WTC11 (cell line): ENCODE measurements around the gene VPS35L. TPM values are rescaled to one million over a fixed set of nuclear protein-coding genes. Genes with fewer than 3 reads are reported as not detected.

Experiments used
- EMX1 ChIP-seq: fragments of 250-450 bp; sonication (Bioruptor Pico); IDR thresholded peaks from 2 replicates; pipeline ENCODE4 v1.8.0; 2021; ENCODE audit warnings: mild to moderate bottlenecking
- FOXJ3 ChIP-seq: sonication (generic); formaldehyde crosslinking; IDR thresholded peaks from 2 replicates; pipeline ENCODE4 v1.9.0; 2021; ENCODE audit warnings: missing genetic modification reagents, mild to moderate bottlenecking, borderline replicate concordance
- FOXP1 ChIP-seq: sonication (generic); formaldehyde crosslinking; IDR thresholded peaks from 2 replicates; pipeline ENCODE4 v1.8.0; 2022; ENCODE audit warnings: missing genetic modification reagents, mild to moderate bottlenecking, moderate library complexity, borderline replicate concordance
- GABPB1 ChIP-seq: sonication (generic); formaldehyde crosslinking; IDR thresholded peaks from 2 replicates; pipeline ENCODE4 v1.8.1; 2023; ENCODE audit warnings: mild to moderate bottlenecking, missing genetic modification reagents
- GTF2I ChIP-seq: fragments of 250-450 bp; sonication (Bioruptor Pico); conservative IDR thresholded peaks from 2 replicates; pipeline ENCODE4 v1.4.0; 2021; ENCODE audit warnings: mild to moderate bottlenecking
- IRF2 ChIP-seq: sonication (generic); formaldehyde crosslinking; IDR thresholded peaks from 2 replicates; pipeline ENCODE4 v1.8.0; 2022; ENCODE audit warnings: low read depth, missing genetic modification reagents, borderline replicate concordance
- JUN ChIP-seq: sonication (generic); formaldehyde crosslinking; IDR thresholded peaks from 2 replicates; pipeline ENCODE4 v1.8.0; 2023; ENCODE audit warnings: mild to moderate bottlenecking, missing genetic modification reagents
- NR2C2 ChIP-seq: sonication (generic); formaldehyde crosslinking; IDR thresholded peaks from 2 replicates; pipeline ENCODE4 v1.8.0; 2022; ENCODE audit warnings: mild to moderate bottlenecking, missing genetic modification reagents
- NR3C1 ChIP-seq: sonication (generic); formaldehyde crosslinking; conservative IDR thresholded peaks from 2 replicates; pipeline ENCODE4 v1.8.1; 2023; ENCODE audit warnings: low read depth, mild to moderate bottlenecking, missing genetic modification reagents
- SMAD4 ChIP-seq: sonication (generic); formaldehyde crosslinking; IDR thresholded peaks from 2 replicates; pipeline ENCODE4 v1.8.0; 2022; ENCODE audit warnings: mild to moderate bottlenecking, missing genetic modification reagents
- TEAD4 ChIP-seq: sonication (generic); formaldehyde crosslinking; IDR thresholded peaks from 2 replicates; pipeline ENCODE4 v1.8.0; 2022; ENCODE audit warnings: mild to moderate bottlenecking, missing genetic modification reagents
- ZNF121 ChIP-seq: sonication (generic); formaldehyde crosslinking; IDR thresholded peaks from 2 replicates; pipeline ENCODE4 v1.8.0; 2023; ENCODE audit warnings: missing genetic modification reagents
- ZNF232 ChIP-seq: sonication (generic); formaldehyde crosslinking; IDR thresholded peaks from 2 replicates; pipeline ENCODE4 v1.8.0; 2022; ENCODE audit warnings: mild to moderate bottlenecking, missing genetic modification reagents
- ZNF416 ChIP-seq: fragments of 250-450 bp; sonication (Bioruptor Pico); IDR thresholded peaks from 2 replicates; pipeline ENCODE4 v1.9.0; 2021; ENCODE audit warnings: mild to moderate bottlenecking, inconsistent platforms
- ZNF423 ChIP-seq: fragments of 250-450 bp; sonication (Bioruptor Pico); IDR thresholded peaks from 2 replicates; pipeline ENCODE4 v2.1.2; 2022; ENCODE audit warnings: mild to moderate bottlenecking, moderate library complexity
- total RNA-seq: library from RNA; stranded (reverse); gene quantifications from 3 replicates; pipeline ENCODE4 v1.2.3, GENCODE V29; 2021
- TF ChIP-seq, protein P1 (sequence below): sonication (generic); formaldehyde crosslinking; IDR thresholded peaks from 2 replicates; pipeline ENCODE4 v1.8.0; 2022; ENCODE audit warnings: mild to moderate bottlenecking, missing genetic modification reagents
- TF ChIP-seq, protein P2 (sequence below): fragments of 250-450 bp; sonication (Bioruptor Pico); IDR thresholded peaks from 2 replicates; pipeline ENCODE4 v1.9.0; 2021; ENCODE audit warnings: mild to moderate bottlenecking
- TF ChIP-seq, protein P3 (sequence below): sonication (generic); formaldehyde crosslinking; IDR thresholded peaks from 2 replicates; pipeline ENCODE4 v1.8.0; 2022; ENCODE audit warnings: mild to moderate bottlenecking, missing genetic modification reagents
- TF ChIP-seq, protein P4 (sequence below): sonication (generic); formaldehyde crosslinking; conservative IDR thresholded peaks from 2 replicates; pipeline ENCODE4 v1.8.1; 2023; ENCODE audit warnings: mild to moderate bottlenecking, low read depth, missing genetic modification reagents, moderate library complexity
- TF ChIP-seq, protein P5 (sequence below): sonication (generic); formaldehyde crosslinking; IDR thresholded peaks from 2 replicates; pipeline ENCODE4 v1.8.0; 2023; ENCODE audit warnings: missing genetic modification reagents
- TF ChIP-seq, protein P6 (sequence below): sonication (generic); formaldehyde crosslinking; conservative IDR thresholded peaks from 2 replicates; pipeline ENCODE4 v1.8.1; 2022; ENCODE audit warnings: mild to moderate bottlenecking, missing genetic modification reagents
- TF ChIP-seq, protein P7 (sequence below): sonication (generic); formaldehyde crosslinking; IDR thresholded peaks from 2 replicates; pipeline ENCODE4 v1.8.1; 2022; ENCODE audit warnings: mild to moderate bottlenecking, moderate library complexity, missing genetic modification reagents
- TF ChIP-seq, protein P8 (sequence below): sonication (generic); formaldehyde crosslinking; IDR thresholded peaks from 2 replicates; pipeline ENCODE4 v1.8.0; 2023; ENCODE audit warnings: missing genetic modification reagents, mild to moderate bottlenecking, borderline replicate concordance
- TF ChIP-seq, protein P9 (sequence below): sonication (generic); formaldehyde crosslinking; IDR thresholded peaks from 2 replicates; pipeline ENCODE4 v1.8.1; 2023; ENCODE audit warnings: mild to moderate bottlenecking, missing genetic modification reagents

The VPS35L gene
- total RNA-seq, 1 experiment from 2014 or later: 59.7 TPM

DNA sequence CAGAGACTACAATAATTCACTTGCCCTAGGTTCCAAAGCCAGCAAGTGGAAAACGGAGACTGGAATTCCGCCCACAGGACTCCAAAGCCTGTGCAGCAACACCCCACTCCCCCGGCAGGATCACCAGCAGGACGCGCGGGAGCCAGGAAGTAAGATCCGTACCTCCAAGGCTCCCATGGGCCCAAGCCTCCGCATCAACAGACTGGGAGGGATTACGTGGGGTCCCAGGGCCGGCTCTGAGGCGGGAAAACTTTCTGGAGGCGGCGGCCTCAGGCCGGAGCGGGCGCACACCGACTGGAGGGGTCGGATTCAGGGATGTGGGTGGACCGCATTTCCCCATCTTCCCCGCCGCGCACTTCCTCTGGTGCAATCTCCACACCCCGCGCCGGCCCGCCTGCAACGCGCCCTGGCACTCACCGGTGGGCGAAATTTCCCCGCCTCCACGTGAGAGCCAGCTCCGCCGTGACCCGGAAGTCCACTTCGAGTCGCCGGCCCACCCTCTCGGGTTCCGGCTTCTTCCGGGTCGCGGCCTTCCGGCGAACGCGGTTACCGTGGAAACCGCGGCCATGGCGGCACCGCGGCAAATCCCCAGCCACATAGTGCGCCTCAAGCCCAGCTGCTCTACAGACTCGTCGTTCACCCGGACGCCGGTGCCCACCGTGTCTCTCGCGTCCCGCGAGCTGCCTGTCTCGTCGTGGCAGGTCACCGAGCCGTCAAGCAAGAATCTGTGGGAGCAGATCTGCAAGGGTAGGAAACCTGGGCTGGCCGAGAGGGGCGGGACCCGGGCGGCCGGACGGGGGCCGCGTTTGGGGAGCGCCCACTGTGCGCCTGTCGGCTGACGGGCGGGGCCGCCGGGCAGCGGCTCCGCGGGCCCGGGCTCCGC lies 162.5 kb downstream of the VPS35L start, which contains the start of the genes IQCK and KNOP1 (continued):
- TF ChIP-seq ZNF416 (CRISPR knock-in tag): no peak
- TF ChIP-seq, protein P1, sequence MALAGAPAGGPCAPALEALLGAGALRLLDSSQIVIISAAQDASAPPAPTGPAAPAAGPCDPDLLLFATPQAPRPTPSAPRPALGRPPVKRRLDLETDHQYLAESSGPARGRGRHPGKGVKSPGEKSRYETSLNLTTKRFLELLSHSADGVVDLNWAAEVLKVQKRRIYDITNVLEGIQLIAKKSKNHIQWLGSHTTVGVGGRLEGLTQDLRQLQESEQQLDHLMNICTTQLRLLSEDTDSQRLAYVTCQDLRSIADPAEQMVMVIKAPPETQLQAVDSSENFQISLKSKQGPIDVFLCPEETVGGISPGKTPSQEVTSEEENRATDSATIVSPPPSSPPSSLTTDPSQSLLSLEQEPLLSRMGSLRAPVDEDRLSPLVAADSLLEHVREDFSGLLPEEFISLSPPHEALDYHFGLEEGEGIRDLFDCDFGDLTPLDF: no peak
- no peak for TF ChIP-seq NR3C1
- no peak; the same call in none of the 2 replicates for TF ChIP-seq FOXP1 (CRISPR knock-in tag)
- 0 out of 2 replicates have a peak, but pooled peaks have one; percentile 15 for TF ChIP-seq JUN (CRISPR knock-in tag)
- TF ChIP-seq ZNF232 (CRISPR knock-in tag): 0 out of 2 replicates have a peak, but pooled peaks have one; percentile 49
- TF ChIP-seq, protein P2, sequence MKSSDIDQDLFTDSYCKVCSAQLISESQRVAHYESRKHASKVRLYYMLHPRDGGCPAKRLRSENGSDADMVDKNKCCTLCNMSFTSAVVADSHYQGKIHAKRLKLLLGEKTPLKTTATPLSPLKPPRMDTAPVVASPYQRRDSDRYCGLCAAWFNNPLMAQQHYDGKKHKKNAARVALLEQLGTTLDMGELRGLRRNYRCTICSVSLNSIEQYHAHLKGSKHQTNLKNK (CRISPR knock-in tag): no peak
- TF ChIP-seq ZNF121 (CRISPR knock-in tag): no peak
- TF ChIP-seq, protein P3, sequence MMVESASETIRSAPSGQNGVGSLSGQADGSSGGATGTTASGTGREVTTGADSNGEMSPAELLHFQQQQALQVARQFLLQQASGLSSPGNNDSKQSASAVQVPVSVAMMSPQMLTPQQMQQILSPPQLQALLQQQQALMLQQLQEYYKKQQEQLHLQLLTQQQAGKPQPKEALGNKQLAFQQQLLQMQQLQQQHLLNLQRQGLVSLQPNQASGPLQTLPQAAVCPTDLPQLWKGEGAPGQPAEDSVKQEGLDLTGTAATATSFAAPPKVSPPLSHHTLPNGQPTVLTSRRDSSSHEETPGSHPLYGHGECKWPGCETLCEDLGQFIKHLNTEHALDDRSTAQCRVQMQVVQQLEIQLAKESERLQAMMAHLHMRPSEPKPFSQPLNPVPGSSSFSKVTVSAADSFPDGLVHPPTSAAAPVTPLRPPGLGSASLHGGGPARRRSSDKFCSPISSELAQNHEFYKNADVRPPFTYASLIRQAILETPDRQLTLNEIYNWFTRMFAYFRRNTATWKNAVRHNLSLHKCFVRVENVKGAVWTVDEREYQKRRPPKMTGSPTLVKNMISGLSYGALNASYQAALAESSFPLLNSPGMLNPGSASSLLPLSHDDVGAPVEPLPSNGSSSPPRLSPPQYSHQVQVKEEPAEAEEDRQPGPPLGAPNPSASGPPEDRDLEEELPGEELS: peak; percentile 77
- no peak for TF ChIP-seq SMAD4 (CRISPR knock-in tag)
- peak; percentile 99 for TF ChIP-seq NR2C2 (CRISPR knock-in tag)
- TF ChIP-seq FOXJ3 (CRISPR knock-in tag): no peak
- peak; percentile 93 for TF ChIP-seq GABPB1
- TF ChIP-seq, protein P4, sequence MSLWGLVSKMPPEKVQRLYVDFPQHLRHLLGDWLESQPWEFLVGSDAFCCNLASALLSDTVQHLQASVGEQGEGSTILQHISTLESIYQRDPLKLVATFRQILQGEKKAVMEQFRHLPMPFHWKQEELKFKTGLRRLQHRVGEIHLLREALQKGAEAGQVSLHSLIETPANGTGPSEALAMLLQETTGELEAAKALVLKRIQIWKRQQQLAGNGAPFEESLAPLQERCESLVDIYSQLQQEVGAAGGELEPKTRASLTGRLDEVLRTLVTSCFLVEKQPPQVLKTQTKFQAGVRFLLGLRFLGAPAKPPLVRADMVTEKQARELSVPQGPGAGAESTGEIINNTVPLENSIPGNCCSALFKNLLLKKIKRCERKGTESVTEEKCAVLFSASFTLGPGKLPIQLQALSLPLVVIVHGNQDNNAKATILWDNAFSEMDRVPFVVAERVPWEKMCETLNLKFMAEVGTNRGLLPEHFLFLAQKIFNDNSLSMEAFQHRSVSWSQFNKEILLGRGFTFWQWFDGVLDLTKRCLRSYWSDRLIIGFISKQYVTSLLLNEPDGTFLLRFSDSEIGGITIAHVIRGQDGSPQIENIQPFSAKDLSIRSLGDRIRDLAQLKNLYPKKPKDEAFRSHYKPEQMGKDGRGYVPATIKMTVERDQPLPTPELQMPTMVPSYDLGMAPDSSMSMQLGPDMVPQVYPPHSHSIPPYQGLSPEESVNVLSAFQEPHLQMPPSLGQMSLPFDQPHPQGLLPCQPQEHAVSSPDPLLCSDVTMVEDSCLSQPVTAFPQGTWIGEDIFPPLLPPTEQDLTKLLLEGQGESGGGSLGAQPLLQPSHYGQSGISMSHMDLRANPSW (CRISPR knock-in tag): no peak
- TF ChIP-seq IRF2 (CRISPR knock-in tag): no peak
- TF ChIP-seq, protein P5, sequence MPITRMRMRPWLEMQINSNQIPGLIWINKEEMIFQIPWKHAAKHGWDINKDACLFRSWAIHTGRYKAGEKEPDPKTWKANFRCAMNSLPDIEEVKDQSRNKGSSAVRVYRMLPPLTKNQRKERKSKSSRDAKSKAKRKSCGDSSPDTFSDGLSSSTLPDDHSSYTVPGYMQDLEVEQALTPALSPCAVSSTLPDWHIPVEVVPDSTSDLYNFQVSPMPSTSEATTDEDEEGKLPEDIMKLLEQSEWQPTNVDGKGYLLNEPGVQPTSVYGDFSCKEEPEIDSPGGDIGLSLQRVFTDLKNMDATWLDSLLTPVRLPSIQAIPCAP: 0 out of 2 replicates have a peak, but pooled peaks have one; percentile 2
- TF ChIP-seq, protein P6, sequence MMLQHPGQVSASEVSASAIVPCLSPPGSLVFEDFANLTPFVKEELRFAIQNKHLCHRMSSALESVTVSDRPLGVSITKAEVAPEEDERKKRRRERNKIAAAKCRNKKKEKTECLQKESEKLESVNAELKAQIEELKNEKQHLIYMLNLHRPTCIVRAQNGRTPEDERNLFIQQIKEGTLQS: no peak
- TF ChIP-seq, protein P7, sequence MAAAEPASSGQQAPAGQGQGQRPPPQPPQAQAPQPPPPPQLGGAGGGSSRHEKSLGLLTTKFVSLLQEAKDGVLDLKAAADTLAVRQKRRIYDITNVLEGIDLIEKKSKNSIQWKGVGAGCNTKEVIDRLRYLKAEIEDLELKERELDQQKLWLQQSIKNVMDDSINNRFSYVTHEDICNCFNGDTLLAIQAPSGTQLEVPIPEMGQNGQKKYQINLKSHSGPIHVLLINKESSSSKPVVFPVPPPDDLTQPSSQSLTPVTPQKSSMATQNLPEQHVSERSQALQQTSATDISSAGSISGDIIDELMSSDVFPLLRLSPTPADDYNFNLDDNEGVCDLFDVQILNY: peak; percentile 88
- TF ChIP-seq ZNF423: no peak
- no peak for TF ChIP-seq EMX1
- TF ChIP-seq, protein P8, sequence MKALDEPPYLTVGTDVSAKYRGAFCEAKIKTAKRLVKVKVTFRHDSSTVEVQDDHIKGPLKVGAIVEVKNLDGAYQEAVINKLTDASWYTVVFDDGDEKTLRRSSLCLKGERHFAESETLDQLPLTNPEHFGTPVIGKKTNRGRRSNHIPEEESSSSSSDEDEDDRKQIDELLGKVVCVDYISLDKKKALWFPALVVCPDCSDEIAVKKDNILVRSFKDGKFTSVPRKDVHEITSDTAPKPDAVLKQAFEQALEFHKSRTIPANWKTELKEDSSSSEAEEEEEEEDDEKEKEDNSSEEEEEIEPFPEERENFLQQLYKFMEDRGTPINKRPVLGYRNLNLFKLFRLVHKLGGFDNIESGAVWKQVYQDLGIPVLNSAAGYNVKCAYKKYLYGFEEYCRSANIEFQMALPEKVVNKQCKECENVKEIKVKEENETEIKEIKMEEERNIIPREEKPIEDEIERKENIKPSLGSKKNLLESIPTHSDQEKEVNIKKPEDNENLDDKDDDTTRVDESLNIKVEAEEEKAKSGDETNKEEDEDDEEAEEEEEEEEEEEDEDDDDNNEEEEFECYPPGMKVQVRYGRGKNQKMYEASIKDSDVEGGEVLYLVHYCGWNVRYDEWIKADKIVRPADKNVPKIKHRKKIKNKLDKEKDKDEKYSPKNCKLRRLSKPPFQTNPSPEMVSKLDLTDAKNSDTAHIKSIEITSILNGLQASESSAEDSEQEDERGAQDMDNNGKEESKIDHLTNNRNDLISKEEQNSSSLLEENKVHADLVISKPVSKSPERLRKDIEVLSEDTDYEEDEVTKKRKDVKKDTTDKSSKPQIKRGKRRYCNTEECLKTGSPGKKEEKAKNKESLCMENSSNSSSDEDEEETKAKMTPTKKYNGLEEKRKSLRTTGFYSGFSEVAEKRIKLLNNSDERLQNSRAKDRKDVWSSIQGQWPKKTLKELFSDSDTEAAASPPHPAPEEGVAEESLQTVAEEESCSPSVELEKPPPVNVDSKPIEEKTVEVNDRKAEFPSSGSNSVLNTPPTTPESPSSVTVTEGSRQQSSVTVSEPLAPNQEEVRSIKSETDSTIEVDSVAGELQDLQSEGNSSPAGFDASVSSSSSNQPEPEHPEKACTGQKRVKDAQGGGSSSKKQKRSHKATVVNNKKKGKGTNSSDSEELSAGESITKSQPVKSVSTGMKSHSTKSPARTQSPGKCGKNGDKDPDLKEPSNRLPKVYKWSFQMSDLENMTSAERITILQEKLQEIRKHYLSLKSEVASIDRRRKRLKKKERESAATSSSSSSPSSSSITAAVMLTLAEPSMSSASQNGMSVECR: peak; percentile 95
- TF ChIP-seq GTF2I (CRISPR knock-in tag): no peak
- TF ChIP-seq, protein P9, sequence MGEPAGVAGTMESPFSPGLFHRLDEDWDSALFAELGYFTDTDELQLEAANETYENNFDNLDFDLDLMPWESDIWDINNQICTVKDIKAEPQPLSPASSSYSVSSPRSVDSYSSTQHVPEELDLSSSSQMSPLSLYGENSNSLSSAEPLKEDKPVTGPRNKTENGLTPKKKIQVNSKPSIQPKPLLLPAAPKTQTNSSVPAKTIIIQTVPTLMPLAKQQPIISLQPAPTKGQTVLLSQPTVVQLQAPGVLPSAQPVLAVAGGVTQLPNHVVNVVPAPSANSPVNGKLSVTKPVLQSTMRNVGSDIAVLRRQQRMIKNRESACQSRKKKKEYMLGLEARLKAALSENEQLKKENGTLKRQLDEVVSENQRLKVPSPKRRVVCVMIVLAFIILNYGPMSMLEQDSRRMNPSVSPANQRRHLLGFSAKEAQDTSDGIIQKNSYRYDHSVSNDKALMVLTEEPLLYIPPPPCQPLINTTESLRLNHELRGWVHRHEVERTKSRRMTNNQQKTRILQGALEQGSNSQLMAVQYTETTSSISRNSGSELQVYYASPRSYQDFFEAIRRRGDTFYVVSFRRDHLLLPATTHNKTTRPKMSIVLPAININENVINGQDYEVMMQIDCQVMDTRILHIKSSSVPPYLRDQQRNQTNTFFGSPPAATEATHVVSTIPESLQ (CRISPR knock-in tag): no peak
- TF ChIP-seq TEAD4: no peak
